Measurements from ENCODE around the gene ZNF763.
"Not testable (repeated sequence)": the region's sequence is repeated elsewhere in the genome, so short reads cannot be mapped to it uniquely, and the experiment has no call there.

Gene ZNF763

GRCh38 chr19:11973019-11973810, 8.4 kb downstream of the ZNF763 start:
- no peak for DNase-seq

GRCh38 chr19:11978492-11979100, 13.8 kb downstream of the ZNF763 start:
- no peak for DNase-seq

GRCh38 chr19:11979527-11979926, 14.7 kb downstream of the ZNF763 start:
- DNase-seq, result no peak

GRCh38 chr19:11982526-11982925, 17.7 kb downstream of the ZNF763 start:
- no peak for DNase-seq

GRCh38 chr19:11984986-11985385, 20.1 kb downstream of the ZNF763 start:
- no peak for DNase-seq

GRCh38 chr19:11986754-11987153, 21.9 kb downstream of the ZNF763 start:
- DNase-seq, result no peak

- peak; percentile 81 for DNase-seq
These were observed 22.8 kb downstream of the ZNF763 start for GRCh38 chr19:11987405-11988281.

- DNase-seq, result no peak
These were observed 24.2 kb downstream of the ZNF763 start for GRCh38 chr19:11989112-11989456.

GRCh38 chr19:11991921-11992320, 27.1 kb downstream of the ZNF763 start:
- not testable (repeated sequence) for DNase-seq

GRCh38 chr19:11995174-11995573, 30.3 kb downstream of the ZNF763 start:
- no peak for DNase-seq

GRCh38 chr19:12000152-12000981, 35.5 kb downstream of the ZNF763 start:
- no peak for DNase-seq

GRCh38 chr19:12015015-12015752, 50.3 kb downstream of the ZNF763 start:
- no peak for DNase-seq

GRCh38 chr19:12015753-12016116, 50.9 kb downstream of the ZNF763 start:
- no peak for DNase-seq

All from NCI-H526 treated with DMSO at 0.1 percent for 48 hours (cell line).